ENCODE measurements around the gene ANAPC4. TPM values are rescaled to one million over a fixed set of nuclear protein-coding genes. Genes with fewer than 3 reads are reported as not detected.
"Not testable (repeated sequence)": the region's sequence is repeated elsewhere in the genome, so short reads cannot be mapped to it uniquely, and the experiment has no call there.

The ANAPC4 gene
- total RNA-seq (10 to 100 TPM in 3 of 4 donors, 1 to 10 TPM in 1; 9.0 to 14.7 (median 12.6) TPM), polyA plus RNA-seq (10 to 100 TPM; 13.5 to 20.1 (median 13.7) TPM)
- long read RNA-seq, donor 1, transcript ANAPC4-201 (29 exons, 2,685 nt), result major isoform, 10 of 21 reads
- long read RNA-seq, donor 1, partial matches to known transcripts, result 2 of 21 reads
- long read RNA-seq, donor 1, other reads (novel, unspliced or antisense), result 6 of 21 reads
- long read RNA-seq, donor 2, transcript ANAPC4-210 (29 exons, 2,599 nt), result minor isoform, 8 of 37 reads
- long read RNA-seq, donor 2, transcript ANAPC4-201 (29 exons, 2,685 nt), result major isoform, 9 of 37 reads
- long read RNA-seq, donor 2, partial matches to known transcripts, result 3 of 37 reads
- long read RNA-seq, donor 2, other reads (novel, unspliced or antisense), result 17 of 37 reads

GRCh38 chr4:25376754-25377571, at the start of gene ANAPC4:
Gene ANAPC4, plus strand, starts transcription at chr4:25377263. Its CDS starts 165 bp downstream, at chr4:25377428.
- intact Hi-C loops (cut with DNase I), result loop anchor here (5.0 to 10.0 kb wide), 3 partner anchors 65 to 212 kb away; partner anchors contain the start of genes SEPSECS (in 1 of the 2) and ZCCHC4 (in 1 of the 2)
- WGBS, 3 donors, result 0% methylated on average over 29 to 73 of the region's 74 CpGs
- H3K4me3 ChIP-seq, result peak within 1 kb of the TSS; percentile 98
- DNase-seq (peak; percentile 97), ATAC-seq (peak; percentile 94 to 98 (median 97))
- no peaks in the 10 kb centered on the region for H3K9me3 ChIP-seq
- no peaks in the 10 kb centered on the region for H3K27me3 ChIP-seq (ENCODE audit: insufficient read depth in 3 of 3, low read length in 2 of 3)
- peaks cover 19% of the 10 kb centered on the region for H3K4me1 ChIP-seq
- peak within 1 kb of the TSS; percentile 81 for H3K27ac ChIP-seq
- no peak for TF ChIP-seq CTCF (IDR thresholded peaks at IDR 0.05)
- H3K36me3 ChIP-seq (ENCODE audit: insufficient read depth in 1 of 2, low read depth in 1 of 2), result peaks cover 2 to 18% of the 10 kb centered on the region in 2 donors

GRCh38 chr4:25328463-25328862, 48.6 kb upstream of the ANAPC4 start:
- ATAC-seq; H3K27ac ChIP-seq; H3K4me1 ChIP-seq; H3K9me3 ChIP-seq; H3K4me3 ChIP-seq; H3K27me3 ChIP-seq (ENCODE audit: insufficient read depth in 3 of 3, low read length in 2 of 3); H3K36me3 ChIP-seq (ENCODE audit: insufficient read depth in 1 of 2, low read depth in 1 of 2); intact Hi-C loops (cut with DNase I); DNase-seq: not testable (repeated sequence)
- WGBS, 3 donors, result 97 to 100% (median 98%) methylated on average over 3 of the region's 3 CpGs

GRCh38 chr4:25330335-25330734, 46.7 kb upstream of the ANAPC4 start:
- ATAC-seq, result no peak
- no peaks in the 10 kb centered on the region for H3K27me3 ChIP-seq (ENCODE audit: insufficient read depth in 3 of 3, low read length in 2 of 3)
- no peaks in the 10 kb centered on the region for H3K4me1 ChIP-seq
- H3K27ac ChIP-seq, result no peak overlapping the region
- WGBS, 3 donors, result 93 to 97% (median 94%) methylated on average over 1 of the region's 1 CpG
- peaks cover 0 to 18% of the 10 kb centered on the region in 2 donors for H3K36me3 ChIP-seq (ENCODE audit: insufficient read depth in 1 of 2, low read depth in 1 of 2)
- H3K9me3 ChIP-seq, result no peaks in the 10 kb centered on the region
- no peak for TF ChIP-seq CTCF (IDR thresholded peaks at IDR 0.05)
- DNase-seq, result no peak
- H3K4me3 ChIP-seq, result no peak overlapping the region
- intact Hi-C loops (cut with DNase I), result no loop called here

DNA sequence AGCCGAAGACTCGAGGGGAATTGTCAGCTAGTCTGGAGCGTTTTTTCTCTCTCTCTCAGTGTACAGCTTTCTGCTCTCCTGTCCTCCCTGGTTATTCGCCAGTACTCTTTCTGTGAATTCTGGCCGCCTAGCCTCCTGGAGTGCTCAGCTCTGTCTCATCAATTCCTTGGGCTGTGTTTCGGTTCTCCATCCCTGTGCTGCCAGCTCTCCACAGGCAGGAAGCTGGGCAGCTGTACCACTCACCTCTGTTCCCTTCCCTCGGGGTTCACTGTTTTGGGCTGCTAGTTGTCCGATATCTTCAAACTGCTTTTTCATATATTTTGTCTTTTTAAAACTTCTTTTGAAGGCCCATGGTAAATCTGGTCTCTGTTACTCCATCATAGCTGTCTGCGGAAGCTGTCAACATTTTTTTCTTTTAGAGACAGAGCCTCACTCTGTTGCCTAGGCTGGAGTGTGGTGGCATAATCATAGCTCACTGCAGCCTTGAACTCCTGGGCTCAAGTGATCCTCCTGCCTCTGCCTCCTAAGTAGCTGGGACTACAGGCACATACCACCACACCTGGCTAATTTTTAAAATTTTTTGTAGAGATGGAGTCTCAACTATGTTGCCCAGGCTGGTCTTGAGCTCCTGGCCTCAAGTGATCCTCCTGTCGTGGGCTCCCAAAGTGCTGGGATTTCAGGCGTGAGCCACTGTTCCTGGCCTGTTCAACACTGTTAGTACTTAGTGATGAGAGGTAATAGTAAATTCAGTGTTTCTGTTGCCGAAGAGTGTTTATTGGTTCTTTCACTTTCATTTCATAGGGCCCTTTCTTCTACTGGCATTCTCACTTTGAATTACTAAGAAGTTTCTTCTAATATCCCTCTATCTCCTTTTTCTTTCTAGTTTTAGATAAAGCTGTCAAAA, 45.9 kb upstream of the ANAPC4 start:
- 82 to 88% (median 85%) methylated on average over 12 of the region's 12 CpGs for WGBS, 3 donors
- intact Hi-C loops (cut with DNase I), result no loop called here
- no peak for TF ChIP-seq CTCF (IDR thresholded peaks at IDR 0.05)
- H3K27ac ChIP-seq, result no peak overlapping the region
- no peak overlapping the region for H3K4me3 ChIP-seq
- no peaks in the 10 kb centered on the region for H3K27me3 ChIP-seq (ENCODE audit: insufficient read depth in 3 of 3, low read length in 2 of 3)
- no peaks in the 10 kb centered on the region for H3K9me3 ChIP-seq
- no peak for ATAC-seq
- no peak for DNase-seq
- peaks cover 0 to 18% of the 10 kb centered on the region in 2 donors for H3K36me3 ChIP-seq (ENCODE audit: insufficient read depth in 1 of 2, low read depth in 1 of 2)
- H3K4me1 ChIP-seq, result no peaks in the 10 kb centered on the region
